ENCODE data around the gene WDR90.

The WDR90 gene

DNA sequence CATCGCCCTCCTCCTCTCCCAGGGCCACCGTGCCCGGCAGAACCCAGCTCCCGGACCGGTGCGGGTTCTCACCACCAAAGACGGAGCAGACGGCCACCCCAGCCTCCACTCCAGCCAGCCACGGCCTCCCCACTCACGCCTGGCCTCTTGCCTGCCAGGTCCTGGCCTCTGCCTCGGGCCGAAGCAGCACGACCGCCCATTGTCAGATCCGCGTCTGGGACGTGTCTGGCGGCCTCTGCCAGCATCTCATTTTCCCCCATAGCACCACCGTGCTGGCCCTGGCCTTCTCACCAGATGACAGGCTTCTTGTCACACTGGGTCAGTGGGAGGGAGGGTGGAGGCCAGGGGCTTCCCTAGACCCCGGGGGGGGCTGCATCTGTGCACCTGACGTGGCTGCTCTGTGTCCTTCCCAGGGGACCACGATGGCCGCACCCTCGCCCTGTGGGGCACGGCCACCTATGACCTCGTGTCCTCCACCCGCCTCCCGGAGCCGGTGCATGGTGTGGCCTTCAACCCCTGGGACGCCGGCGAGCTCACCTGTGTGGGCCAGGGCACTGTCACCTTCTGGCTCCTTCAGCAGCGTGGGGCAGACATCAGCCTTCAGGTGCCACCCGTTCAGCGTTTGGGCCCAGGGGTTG is 12.1 kb downstream of the WDR90 start:
- peak overlapping the region; percentile 88 for H2BK12ac ChIP-seq (ENCODE audit: low read length)
- H2BK120ac ChIP-seq (ENCODE audit: low read depth, low read length): no peak overlapping the region
- peak overlapping the region; percentile 82 for H2BK5ac ChIP-seq (ENCODE audit: low read length)
- peak overlapping the region; percentile 96 for H2BK15ac ChIP-seq (ENCODE audit: low read length)
- peak overlapping the region; percentile 95 for H3K18ac ChIP-seq (ENCODE audit: low read length)
- H3K9me3 ChIP-seq (replicated peaks in 1 of 2; ENCODE audit: control insufficient read depth in 2 of 2, insufficient read depth in 1 of 2, low read depth in 1 of 2, low read length in 2 of 2): no peaks in the 10 kb centered on the region
- peaks cover 15% of the 10 kb centered on the region for H3K79me1 ChIP-seq (ENCODE audit: low read depth, low read length)
- H2AK5ac ChIP-seq (ENCODE audit: low read depth, low read length): peak overlapping the region; percentile 99
- H3K4me2 ChIP-seq (ENCODE audit: insufficient read depth, low read length, poor library complexity, severe bottlenecking): peak overlapping the region; percentile 25
- H3K4ac ChIP-seq (ENCODE audit: low read length): peak overlapping the region; percentile 93
- peak overlapping the region; percentile 89 for H3K14ac ChIP-seq (ENCODE audit: low read length)
- H3K4me1 ChIP-seq (ENCODE audit: control insufficient read depth in 2 of 2, insufficient read depth in 1 of 2, low read depth in 1 of 2, low read length in 2 of 2): peaks cover 3 to 6% of the 10 kb centered on the region in 2 donors
- peak overlapping the region; percentile 84 for H3K9ac ChIP-seq (ENCODE audit: low read depth, low read length, poor library complexity)
- peak overlapping the region; percentile 43 for H4K91ac ChIP-seq (ENCODE audit: low read depth, low read length, poor library complexity)
- WGBS, 2 donors (ENCODE audit: extremely low coverage in 2 of 2, insufficient read length in 2 of 2, insufficient replicate concordance in 1 of 2): no CpG with 5 or more reads among the region's 35 CpGs
- H4K8ac ChIP-seq (ENCODE audit: low read depth, low read length): peak overlapping the region; percentile 65
- H3K27ac ChIP-seq (replicated peaks; ENCODE audit: low read length): peak overlapping the region; percentile 49
- no peak overlapping the region for H3K4me3 ChIP-seq (ENCODE audit: low read length in 2 of 2)
- H3K23ac ChIP-seq (ENCODE audit: low read depth, low read length, poor library complexity): peak overlapping the region; percentile 93
- H2AFZ ChIP-seq (ENCODE audit: low read length): no peak overlapping the region
- DNase-seq (ENCODE audit: low spot score): no peak
- peaks cover 11 to 55% of the 10 kb centered on the region in 2 donors for H3K36me3 ChIP-seq (replicated peaks in 1 of 2; ENCODE audit: control insufficient read depth in 2 of 2, insufficient read depth in 2 of 2, low read length in 2 of 2)
- H3K27me3 ChIP-seq (ENCODE audit: control insufficient read depth in 3 of 3, insufficient read depth in 3 of 3, low read depth in 1 of 3, low read length in 3 of 3): no peaks in the 10 kb centered on the region

DNA sequence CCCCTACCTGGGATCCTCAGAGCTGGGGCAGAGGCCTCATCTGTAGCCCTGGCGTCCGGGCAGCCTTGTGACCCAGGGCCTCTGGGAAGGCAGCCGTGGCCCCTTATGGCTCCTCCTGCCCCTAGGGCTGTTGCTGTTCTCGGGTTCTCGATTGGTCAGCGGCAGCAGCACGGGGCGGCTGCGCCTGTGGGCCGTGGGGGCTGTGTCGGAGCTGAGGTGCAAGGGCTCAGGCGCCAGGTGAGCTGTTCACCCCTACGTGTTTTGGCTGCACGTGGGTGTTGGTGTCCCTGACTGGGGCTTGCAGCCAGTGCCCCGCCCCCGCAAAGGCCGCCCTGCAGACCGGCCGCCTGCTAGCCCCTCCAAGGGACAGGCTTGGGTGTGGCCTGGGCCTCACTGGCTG is 12.9 kb downstream of the WDR90 start:
- H2BK5ac ChIP-seq (ENCODE audit: low read length): no peak overlapping the region
- peaks cover 11 to 48% of the 10 kb centered on the region in 2 donors for H3K36me3 ChIP-seq (replicated peaks in 1 of 2; ENCODE audit: control insufficient read depth in 2 of 2, insufficient read depth in 2 of 2, low read length in 2 of 2)
- H3K14ac ChIP-seq (ENCODE audit: low read length): no peak overlapping the region
- H3K23ac ChIP-seq (ENCODE audit: low read depth, low read length, poor library complexity): no peak overlapping the region
- no peak overlapping the region for H2BK120ac ChIP-seq (ENCODE audit: low read depth, low read length)
- no peak overlapping the region for H3K27ac ChIP-seq (replicated peaks; ENCODE audit: low read length)
- H3K9ac ChIP-seq (ENCODE audit: low read depth, low read length, poor library complexity): no peak overlapping the region
- no peak overlapping the region for H3K4me3 ChIP-seq (ENCODE audit: low read length in 2 of 2)
- H4K8ac ChIP-seq (ENCODE audit: low read depth, low read length): no peak overlapping the region
- H4K91ac ChIP-seq (ENCODE audit: low read depth, low read length, poor library complexity): no peak overlapping the region
- H3K4ac ChIP-seq (ENCODE audit: low read length): no peak overlapping the region
- H2AK5ac ChIP-seq (ENCODE audit: low read depth, low read length): peak overlapping the region; percentile 99
- H3K4me2 ChIP-seq (ENCODE audit: insufficient read depth, low read length, poor library complexity, severe bottlenecking): no peak overlapping the region
- DNase-seq (ENCODE audit: low spot score): no peak
- WGBS, 2 donors (ENCODE audit: extremely low coverage in 2 of 2, insufficient read length in 2 of 2, insufficient replicate concordance in 1 of 2): no CpG with 5 or more reads among the region's 19 CpGs
- H2AFZ ChIP-seq (ENCODE audit: low read length): no peak overlapping the region
- H2BK15ac ChIP-seq (ENCODE audit: low read length): no peak overlapping the region
- no peaks in the 10 kb centered on the region for H3K9me3 ChIP-seq (replicated peaks in 1 of 2; ENCODE audit: control insufficient read depth in 2 of 2, insufficient read depth in 1 of 2, low read depth in 1 of 2, low read length in 2 of 2)
- H3K4me1 ChIP-seq (ENCODE audit: control insufficient read depth in 2 of 2, insufficient read depth in 1 of 2, low read depth in 1 of 2, low read length in 2 of 2): peaks cover 3 to 6% of the 10 kb centered on the region in 2 donors
- H3K18ac ChIP-seq (ENCODE audit: low read length): no peak overlapping the region
- H3K27me3 ChIP-seq (ENCODE audit: control insufficient read depth in 3 of 3, insufficient read depth in 3 of 3, low read depth in 1 of 3, low read length in 3 of 3): no peaks in the 10 kb centered on the region
- peaks cover 15% of the 10 kb centered on the region for H3K79me1 ChIP-seq (ENCODE audit: low read depth, low read length)
- no peak overlapping the region for H2BK12ac ChIP-seq (ENCODE audit: low read length)

DNA sequence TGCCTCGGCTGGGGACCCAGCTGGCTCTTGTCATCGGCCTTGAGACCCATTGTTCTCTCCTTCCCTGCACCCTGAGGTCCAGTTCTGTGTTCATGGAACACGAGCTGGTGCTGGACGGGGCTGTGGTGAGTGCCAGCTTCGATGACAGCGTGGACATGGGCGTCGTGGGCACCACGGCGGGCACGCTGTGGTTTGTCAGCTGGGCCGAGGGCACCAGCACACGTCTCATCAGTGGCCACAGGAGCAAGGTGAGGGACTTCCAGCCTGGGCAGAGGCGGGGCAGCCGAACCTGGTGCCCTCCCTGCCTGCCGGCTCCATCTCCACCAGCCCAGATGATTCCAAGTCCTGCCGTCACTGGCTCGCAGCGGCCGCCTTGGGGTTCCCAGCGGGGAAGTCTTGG is 13.4 kb downstream of the WDR90 start:
- H2AFZ ChIP-seq (ENCODE audit: low read length): no peak overlapping the region
- peak overlapping the region; percentile 60 for H3K9ac ChIP-seq (ENCODE audit: low read depth, low read length, poor library complexity)
- H3K27me3 ChIP-seq (ENCODE audit: control insufficient read depth in 3 of 3, insufficient read depth in 3 of 3, low read depth in 1 of 3, low read length in 3 of 3): no peaks in the 10 kb centered on the region
- no peak overlapping the region for H2BK5ac ChIP-seq (ENCODE audit: low read length)
- peaks cover 11 to 43% of the 10 kb centered on the region in 2 donors for H3K36me3 ChIP-seq (replicated peaks in 1 of 2; ENCODE audit: control insufficient read depth in 2 of 2, insufficient read depth in 2 of 2, low read length in 2 of 2)
- no peak overlapping the region for H4K8ac ChIP-seq (ENCODE audit: low read depth, low read length)
- peak overlapping the region in 1 of 2 donors; percentile 28 for H3K4me3 ChIP-seq (ENCODE audit: low read length in 2 of 2)
- no peak overlapping the region for H2BK15ac ChIP-seq (ENCODE audit: low read length)
- no peak overlapping the region for H2BK120ac ChIP-seq (ENCODE audit: low read depth, low read length)
- no peak for DNase-seq (ENCODE audit: low spot score)
- H3K18ac ChIP-seq (ENCODE audit: low read length): no peak overlapping the region
- H3K79me1 ChIP-seq (ENCODE audit: low read depth, low read length): peaks cover 15% of the 10 kb centered on the region
- no peaks in the 10 kb centered on the region for H3K9me3 ChIP-seq (replicated peaks in 1 of 2; ENCODE audit: control insufficient read depth in 2 of 2, insufficient read depth in 1 of 2, low read depth in 1 of 2, low read length in 2 of 2)
- H4K91ac ChIP-seq (ENCODE audit: low read depth, low read length, poor library complexity): no peak overlapping the region
- no peak overlapping the region for H3K4me2 ChIP-seq (ENCODE audit: insufficient read depth, low read length, poor library complexity, severe bottlenecking)
- H3K27ac ChIP-seq (replicated peaks; ENCODE audit: low read length): no peak overlapping the region
- H3K23ac ChIP-seq (ENCODE audit: low read depth, low read length, poor library complexity): no peak overlapping the region
- peak overlapping the region; percentile 56 for H2AK5ac ChIP-seq (ENCODE audit: low read depth, low read length)
- WGBS, 2 donors (ENCODE audit: extremely low coverage in 2 of 2, insufficient read length in 2 of 2, insufficient replicate concordance in 1 of 2): no CpG with 5 or more reads among the region's 21 CpGs
- no peak overlapping the region for H2BK12ac ChIP-seq (ENCODE audit: low read length)
- no peak overlapping the region for H3K4ac ChIP-seq (ENCODE audit: low read length)
- H3K4me1 ChIP-seq (ENCODE audit: control insufficient read depth in 2 of 2, insufficient read depth in 1 of 2, low read depth in 1 of 2, low read length in 2 of 2): peaks cover 3 to 6% of the 10 kb centered on the region in 2 donors
- no peak overlapping the region for H3K14ac ChIP-seq (ENCODE audit: low read length)

DNA sequence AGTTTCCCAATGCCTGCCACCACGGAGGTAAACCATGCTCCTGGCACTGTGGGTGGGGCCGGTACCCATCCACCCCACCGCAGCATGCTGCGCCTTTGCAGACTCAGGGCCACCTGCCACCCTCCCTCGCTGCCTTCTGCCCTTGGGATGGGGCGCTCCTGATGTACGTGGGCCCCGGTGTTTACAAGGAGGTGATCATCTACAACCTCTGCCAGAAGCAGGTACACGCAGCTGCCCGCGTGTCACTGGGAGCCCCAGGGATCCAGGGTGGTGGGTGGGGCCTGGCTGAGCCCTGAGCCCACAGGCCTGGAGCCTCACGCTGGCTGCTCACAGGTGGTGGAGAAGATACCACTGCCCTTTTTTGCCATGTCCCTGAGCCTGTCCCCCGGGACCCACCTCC is 17.4 kb downstream of the WDR90 start:
- Histone ChIP-seq H3K4me1 (ENCODE audit: control insufficient read depth in 2 of 2, insufficient read depth in 1 of 2, low read depth in 1 of 2, low read length in 2 of 2) (peaks cover 2 to 6% of the 10 kb centered on the region in 2 donors), H3K4me2 (ENCODE audit: insufficient read depth, low read length, poor library complexity, severe bottlenecking) (no peak overlapping the region), H4K91ac (ENCODE audit: low read depth, low read length, poor library complexity) (no peak overlapping the region), H2AFZ (ENCODE audit: low read length) (no peak overlapping the region), H2AK5ac (ENCODE audit: low read depth, low read length) (peak overlapping the region; percentile 98), H2BK120ac (ENCODE audit: low read depth, low read length) (peak overlapping the region; percentile 91), H3K9ac (ENCODE audit: low read depth, low read length, poor library complexity) (peak overlapping the region; percentile 79), H3K4me3 (ENCODE audit: low read length in 2 of 2) (no peak overlapping the region), H3K36me3 (replicated peaks in 1 of 2; ENCODE audit: control insufficient read depth in 2 of 2, insufficient read depth in 2 of 2, low read length in 2 of 2) (peaks cover 29 to 40% of the 10 kb centered on the region in 2 donors), H3K23ac (ENCODE audit: low read depth, low read length, poor library complexity) (peak overlapping the region; percentile 73), H3K27ac (replicated peaks; ENCODE audit: low read length) (no peak overlapping the region), H3K18ac (ENCODE audit: low read length) (no peak overlapping the region), H3K79me1 (ENCODE audit: low read depth, low read length) (peaks cover 27% of the 10 kb centered on the region), H2BK5ac (ENCODE audit: low read length) (no peak overlapping the region), H4K8ac (ENCODE audit: low read depth, low read length) (peak overlapping the region; percentile 9), H3K27me3 (ENCODE audit: control insufficient read depth in 3 of 3, insufficient read depth in 3 of 3, low read depth in 1 of 3, low read length in 3 of 3) (no peaks in the 10 kb centered on the region), H2BK15ac (ENCODE audit: low read length) (peak overlapping the region; percentile 87), H3K14ac (ENCODE audit: low read length) (no peak overlapping the region), H3K9me3 (replicated peaks in 1 of 2; ENCODE audit: control insufficient read depth in 2 of 2, insufficient read depth in 1 of 2, low read depth in 1 of 2, low read length in 2 of 2) (no peaks in the 10 kb centered on the region), H3K4ac (ENCODE audit: low read length) (no peak overlapping the region), H2BK12ac (ENCODE audit: low read length) (peak overlapping the region; percentile 49)
- no CpG with 5 or more reads among the region's 13 CpGs for WGBS, 2 donors (ENCODE audit: extremely low coverage in 2 of 2, insufficient read length in 2 of 2, insufficient replicate concordance in 1 of 2)
- DNase-seq (ENCODE audit: low spot score): no peak
